GM12892 (cell line): Measurements from ENCODE around the gene TBX2.

Experiments
- POLR2A ChIP-seq: IDR thresholded peaks from 2 replicates; pipeline ENCODE4 v1.6.1; 2011; ENCODE audit warnings: low read depth, low read length, control low read depth
- POLR2AphosphoS5 ChIP-seq: IDR thresholded peaks from 2 replicates; pipeline ENCODE4 v1.6.1; 2011; ENCODE audit warnings: low read depth, low read length, control low read depth
- TAF1 ChIP-seq: IDR thresholded peaks from 2 replicates; pipeline ENCODE4 v1.6.1; 2011; ENCODE audit warnings: low read depth, mild to moderate bottlenecking, control low read depth, low read length, borderline replicate concordance

DNA sequence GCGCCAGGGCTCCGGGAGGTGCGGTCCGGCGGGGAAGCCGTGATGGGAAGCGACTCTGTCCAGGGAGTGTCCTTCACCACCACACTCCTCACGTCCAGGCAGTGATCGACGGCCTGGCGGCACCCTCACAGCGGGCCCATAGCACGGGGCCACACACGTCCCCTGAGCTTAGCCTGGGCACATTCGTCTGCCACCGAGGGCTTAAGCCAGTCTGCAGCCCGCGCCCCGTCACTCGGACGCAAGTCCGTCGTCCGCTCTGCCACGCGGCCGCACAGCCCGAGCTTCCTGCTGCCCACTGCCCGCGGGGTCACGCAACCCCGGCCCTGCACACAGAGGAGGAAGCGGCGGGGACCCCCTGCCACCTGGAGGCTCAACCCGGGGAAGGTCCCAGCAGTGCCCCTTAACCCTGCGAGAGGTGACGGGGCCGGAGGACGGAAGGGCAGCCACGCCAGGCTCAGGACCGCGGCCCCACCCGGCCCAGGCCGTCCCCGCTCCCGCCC, 3.0 kb upstream of the TBX2 start:
- TF ChIP-seq TAF1 (no peak), POLR2A (no peak), POLR2AphosphoS5 (no peak)
